ENCODE data around the gene CIDEB. TPM values are rescaled to one million over a fixed set of nuclear protein-coding genes. Genes with fewer than 3 reads are reported as not detected.
A peak's percentile ranks its signal among the peaks of the same experiment; 100 is the strongest.

CIDEB gene
- total and polyA plus RNA-seq, 2 of the 13 experiments (the other 11 are each of a cell fraction or from before 2014, with no cell fraction given): 35.8 to 110 TPM

- TF ChIP-seq ZNF704 (CRISPR knock-in tag; IDR thresholded peaks at IDR 0.05; ENCODE audit: borderline replicate concordance) (peak; percentile 25; the same call in 1 of the 2 replicates), MTF1 (CRISPR knock-in tag; IDR thresholded peaks at IDR 0.05) (no peak), ZBTB21 (CRISPR knock-in tag; IDR thresholded peaks at IDR 0.05) (peak; percentile 38; the same call in 1 of the 2 replicates), NFYC (CRISPR knock-in tag; IDR thresholded peaks at IDR 0.05) (no peak), POLR2AphosphoS5 (IDR thresholded peaks at IDR 0.05; ENCODE audit: low read depth, low read length) (no peak), SNAI1 (CRISPR knock-in tag; IDR thresholded peaks at IDR 0.05; ENCODE audit: borderline replicate concordance) (no peak), ZNF577 (CRISPR knock-in tag; IDR thresholded peaks at IDR 0.05; ENCODE audit: borderline replicate concordance, low read depth) (no peak), ZNF446 (CRISPR knock-in tag; IDR thresholded peaks at IDR 0.05) (no peak), TCF12 (IDR thresholded peaks at IDR 0.05) (no peak), TCF12 (CRISPR knock-in tag; IDR thresholded peaks at IDR 0.05) (no peak), ZNF558 (CRISPR knock-in tag; IDR thresholded peaks at IDR 0.05; ENCODE audit: borderline replicate concordance) (no peak; the same call in 1 of the 2 replicates), ARID5B (CRISPR knock-in tag; IDR thresholded peaks at IDR 0.05) (0 out of 2 replicates have a peak, but pooled peaks have one; percentile 4), ZNF883 (CRISPR knock-in tag; IDR thresholded peaks at IDR 0.05; ENCODE audit: not compliant biosample characterization) (peak; percentile 46), ASH2L (IDR thresholded peaks at IDR 0.05; ENCODE audit: insufficient read length, low read depth, low read length) (no peak)
- TF ChIP-seq, protein P1, sequence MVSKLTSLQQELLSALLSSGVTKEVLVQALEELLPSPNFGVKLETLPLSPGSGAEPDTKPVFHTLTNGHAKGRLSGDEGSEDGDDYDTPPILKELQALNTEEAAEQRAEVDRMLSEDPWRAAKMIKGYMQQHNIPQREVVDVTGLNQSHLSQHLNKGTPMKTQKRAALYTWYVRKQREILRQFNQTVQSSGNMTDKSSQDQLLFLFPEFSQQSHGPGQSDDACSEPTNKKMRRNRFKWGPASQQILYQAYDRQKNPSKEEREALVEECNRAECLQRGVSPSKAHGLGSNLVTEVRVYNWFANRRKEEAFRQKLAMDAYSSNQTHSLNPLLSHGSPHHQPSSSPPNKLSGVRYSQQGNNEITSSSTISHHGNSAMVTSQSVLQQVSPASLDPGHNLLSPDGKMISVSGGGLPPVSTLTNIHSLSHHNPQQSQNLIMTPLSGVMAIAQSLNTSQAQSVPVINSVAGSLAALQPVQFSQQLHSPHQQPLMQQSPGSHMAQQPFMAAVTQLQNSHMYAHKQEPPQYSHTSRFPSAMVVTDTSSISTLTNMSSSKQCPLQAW (CRISPR knock-in tag; IDR thresholded peaks at IDR 0.05): no peak
- TF ChIP-seq, protein P2, sequence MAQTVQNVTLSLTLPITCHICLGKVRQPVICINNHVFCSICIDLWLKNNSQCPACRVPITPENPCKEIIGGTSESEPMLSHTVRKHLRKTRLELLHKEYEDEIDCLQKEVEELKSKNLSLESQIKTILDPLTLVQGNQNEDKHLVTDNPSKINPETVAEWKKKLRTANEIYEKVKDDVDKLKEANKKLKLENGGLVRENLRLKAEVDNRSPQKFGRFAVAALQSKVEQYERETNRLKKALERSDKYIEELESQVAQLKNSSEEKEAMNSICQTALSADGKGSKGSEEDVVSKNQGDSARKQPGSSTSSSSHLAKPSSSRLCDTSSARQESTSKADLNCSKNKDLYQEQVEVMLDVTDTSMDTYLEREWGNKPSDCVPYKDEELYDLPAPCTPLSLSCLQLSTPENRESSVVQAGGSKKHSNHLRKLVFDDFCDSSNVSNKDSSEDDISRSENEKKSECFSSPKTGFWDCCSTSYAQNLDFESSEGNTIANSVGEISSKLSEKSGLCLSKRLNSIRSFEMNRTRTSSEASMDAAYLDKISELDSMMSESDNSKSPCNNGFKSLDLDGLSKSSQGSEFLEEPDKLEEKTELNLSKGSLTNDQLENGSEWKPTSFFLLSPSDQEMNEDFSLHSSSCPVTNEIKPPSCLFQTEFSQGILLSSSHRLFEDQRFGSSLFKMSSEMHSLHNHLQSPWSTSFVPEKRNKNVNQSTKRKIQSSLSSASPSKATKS (CRISPR knock-in tag; IDR thresholded peaks at IDR 0.05): no peak
Observed at GRCh38 chr14:24297190-24297964, 10.4 kb downstream of the CIDEB start (continued).

Measured in HepG2 (cell line).